GM23338 (cell line): Measurements from ENCODE around the gene BORCS8. TPM values are rescaled to one million over a fixed set of nuclear protein-coding genes. Genes with fewer than 3 reads are reported as not detected.

Experiments used
- ATAC-seq: fragments of 200-7000 bp; cut with Tn5 transposase; 3 replicates; pipeline ENCODE4 v1.9.1; 2020
- DNase-seq: peaks from one replicate; pipeline ENCODE4 v3.0.0-alpha.2; 2015; ENCODE audit warnings: low spot score
- H2AFZ ChIP-seq: fragments of 200-600 bp; sonication (generic); 2 replicates; pipeline ENCODE4 v1.8.0; 2016; ENCODE audit warnings: antibody characterized with exemption, mild to moderate bottlenecking, moderate library complexity
- H3F3A ChIP-seq: fragments of 200-600 bp; sonication (generic); replicated peaks from 2 replicates; pipeline ENCODE4 v1.8.0; 2017; ENCODE audit warnings: antibody characterized with exemption, mixed run types, low read depth
- H3K27ac ChIP-seq: fragments of 200-600 bp; sonication (generic); 2 replicates; pipeline ENCODE4 v1.6.1; 2016; ENCODE audit warnings: low read depth
- H3K27me3 ChIP-seq: fragments of 200-600 bp; sonication (generic); 2 replicates; pipeline ENCODE4 v1.8.0; 2016; ENCODE audit warnings: mild to moderate bottlenecking, mixed run types, moderate library complexity; ENCODE audit not compliant: insufficient read depth
- H3K36me3 ChIP-seq: fragments of 200-600 bp; sonication (generic); 2 replicates; pipeline ENCODE4 v1.8.0; 2016; ENCODE audit warnings: mild to moderate bottlenecking; ENCODE audit not compliant: insufficient read depth
- H3K4me1 ChIP-seq: fragments of 200-600 bp; sonication (generic); 2 replicates; pipeline ENCODE4 v1.8.0; 2016; ENCODE audit warnings: mild to moderate bottlenecking, moderate library complexity; ENCODE audit not compliant: insufficient read depth
- H3K4me2 ChIP-seq: fragments of 200-600 bp; sonication (generic); 2 replicates; pipeline ENCODE4 v1.7.1; 2017; ENCODE audit warnings: mixed run types
- H3K4me3 ChIP-seq: fragments of 200-600 bp; sonication (generic); 2 replicates; pipeline ENCODE4 v1.6.1; 2016; ENCODE audit warnings: mixed run types
- H3K79me2 ChIP-seq: fragments of 200-600 bp; sonication (generic); replicated peaks from 2 replicates; pipeline ENCODE4 v1.8.0; 2017; ENCODE audit warnings: mild to moderate bottlenecking; ENCODE audit not compliant: insufficient read depth
- H3K9me2 ChIP-seq: fragments of 200-600 bp; sonication (generic); 2 replicates; pipeline ENCODE4 v1.8.0; 2017; ENCODE audit not compliant: insufficient read depth
- H4K20me1 ChIP-seq: fragments of 200-600 bp; sonication (generic); replicated peaks from 2 replicates; pipeline ENCODE4 v1.8.0; 2017; ENCODE audit warnings: mild to moderate bottlenecking; ENCODE audit not compliant: insufficient read depth
- H3K27ac Mint-ChIP-seq: 2 replicates; pipeline ENCODE4 v1.8.0; 2020; ENCODE audit warnings: inconsistent platforms, mild to moderate bottlenecking, moderate library complexity, mixed read lengths
- H3K27me3 Mint-ChIP-seq: 3 replicates; pipeline ENCODE4 v1.8.0; 2022; ENCODE audit warnings: low read depth, mild to moderate bottlenecking, moderate library complexity, mixed read lengths, inconsistent platforms; ENCODE audit not compliant: insufficient read depth, poor library complexity
- H3K36me3 Mint-ChIP-seq: 3 replicates; pipeline ENCODE4 v1.8.0; 2021; ENCODE audit warnings: low read depth, mild to moderate bottlenecking, inconsistent platforms, moderate library complexity, mixed read lengths
- H3K4me1 Mint-ChIP-seq: 3 replicates; pipeline ENCODE4 v1.8.0; 2020; ENCODE audit warnings: mild to moderate bottlenecking, inconsistent platforms, mixed read lengths
- H3K4me3 Mint-ChIP-seq: 3 replicates; pipeline ENCODE4 v1.8.0; 2021; ENCODE audit warnings: moderate library complexity, mild to moderate bottlenecking, inconsistent platforms, mixed read lengths
- H3K9me3 Mint-ChIP-seq: 3 replicates; pipeline ENCODE4 v1.8.0; 2020; ENCODE audit warnings: moderate library complexity, mild to moderate bottlenecking, inconsistent platforms, mixed read lengths
- CREB1 ChIP-seq: fragments of 250-450 bp; sonication (Bioruptor Pico); IDR thresholded peaks from 2 replicates; pipeline ENCODE4 v1.5.0; 2020; ENCODE audit warnings: low read depth, mild to moderate bottlenecking, moderate library complexity
- EZH2 ChIP-seq: fragments of 200-600 bp; sonication (generic); IDR thresholded peaks from one replicate; pipeline ENCODE4 v1.8.0; 2017; ENCODE audit warnings: antibody characterized with exemption, mild to moderate bottlenecking, low read depth; ENCODE audit not compliant: unreplicated experiment
- EZH2phosphoT487 ChIP-seq: fragments of 200-600 bp; sonication (generic); IDR thresholded peaks from one replicate; pipeline ENCODE4 v1.8.1; 2018; ENCODE audit warnings: antibody characterized with exemption; ENCODE audit not compliant: unreplicated experiment
- JUNB ChIP-seq: IDR thresholded peaks from one replicate; pipeline ENCODE4 v1.6.1; 2016; ENCODE audit warnings: antibody characterized with exemption; ENCODE audit not compliant: unreplicated experiment
- NANOG ChIP-seq: IDR thresholded peaks from 2 replicates; pipeline ENCODE4 v1.6.1; 2016; ENCODE audit warnings: antibody characterized with exemption, borderline replicate concordance
- POLR2AphosphoS5 ChIP-seq: IDR thresholded peaks from 2 replicates; pipeline ENCODE4 v1.6.1; 2016; ENCODE audit warnings: antibody characterized with exemption, low read depth
- STAT1 ChIP-seq: IDR thresholded peaks from one replicate; pipeline ENCODE4 v1.6.1; 2016; ENCODE audit warnings: antibody characterized with exemption; ENCODE audit not compliant: unreplicated experiment
- ZNF114 ChIP-seq: fragments of 250-450 bp; sonication (Bioruptor Pico); IDR thresholded peaks from 2 replicates; pipeline ENCODE4 v1.5.0; 2020; ENCODE audit warnings: mild to moderate bottlenecking, moderate library complexity
- ZNF331 ChIP-seq: fragments of 250-450 bp; sonication (Bioruptor Pico); IDR thresholded peaks from 2 replicates; pipeline ENCODE4 v1.5.0; 2020; ENCODE audit warnings: low read depth, mild to moderate bottlenecking, moderate library complexity
- polyA plus RNA-seq: library from polyadenylated mRNA; unstranded; fragments of >200 nt; fragmentation: Nextera tagmentation; extraction: Ambion mirVana; gene quantifications from 2 replicates; pipeline ENCODE4 v1.2.1, GENCODE V29; 2016
- total RNA-seq: library from RNA; depleted of rRNA; stranded (reverse); fragments of >200 nt; shearing (Covaris generic); gene quantifications from 2 replicates; pipeline ENCODE4 v1.2.3, GENCODE V29; 2014
- TF ChIP-seq, protein P1 (sequence below): fragments of 250-450 bp; sonication (Bioruptor Pico); IDR thresholded peaks from 2 replicates; pipeline ENCODE4 v1.5.0; 2020; ENCODE audit warnings: mild to moderate bottlenecking, moderate library complexity
- TF ChIP-seq, protein P2 (sequence below): IDR thresholded peaks from 2 replicates; pipeline ENCODE4 v1.6.1; 2016; ENCODE audit warnings: antibody characterized with exemption
- TF ChIP-seq, protein P3 (sequence below), 2 experiments: fragments of 200-600 bp in 1 of 2; sonication (generic) in 1 of 2; conservative IDR thresholded peaks; 2 replicates each; pipeline versions ENCODE4 v1.5.1 to v1.6.1; 2016 to 2017; ENCODE audit warnings: antibody characterized with exemption in 2 of 2, low read depth in 2 of 2, mild to moderate bottlenecking in 2 of 2, moderate library complexity in 1 of 2
- TF ChIP-seq, protein P4 (sequence below): IDR thresholded peaks from one replicate; pipeline ENCODE4 v1.6.1; 2018; ENCODE audit warnings: antibody characterized with exemption; ENCODE audit not compliant: unreplicated experiment

Gene BORCS8
- total and polyA plus RNA-seq, 2 experiments from 2014 or later = 15.1 to 18.8 TPM

DNA sequence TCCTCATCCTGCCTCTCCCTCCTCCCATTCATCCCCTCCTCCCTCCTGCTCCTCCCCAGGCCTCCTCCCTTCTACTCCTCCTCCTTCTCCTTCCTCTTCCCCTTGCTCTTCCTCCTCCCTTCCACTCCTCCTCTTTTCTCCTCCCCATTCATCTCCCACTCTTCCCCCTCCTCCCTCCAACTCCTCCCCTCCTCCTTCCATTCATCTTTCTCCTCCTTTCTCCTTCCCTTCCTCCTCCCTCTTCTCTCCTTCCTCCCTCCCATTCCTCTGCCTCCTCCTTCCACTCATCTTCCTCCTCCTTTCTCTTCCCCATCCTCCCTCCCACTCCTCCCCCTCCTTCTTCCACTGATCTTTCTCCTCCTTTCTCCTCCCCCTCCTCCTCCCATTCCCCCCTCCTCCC, 47.7 kb upstream of the BORCS8 start:
- Histone ChIP-seq H2AFZ (no peak overlapping the region), H3F3A (no peaks in the 10 kb centered on the region), H3K4me1 (no peaks in the 10 kb centered on the region), H3K4me2 (no peak overlapping the region), H3K27me3 (no peaks in the 10 kb centered on the region), H4K20me1 (no peaks in the 10 kb centered on the region), H3K79me2 (no peaks in the 10 kb centered on the region), H3K27ac (no peak overlapping the region), H3K4me3 (no peak overlapping the region), H3K9me2 (peaks cover 4% of the 10 kb centered on the region; the same call in 1 of the 2 replicates), H3K36me3 (no peaks in the 10 kb centered on the region)
- no peaks in the 10 kb centered on the region for H3K4me1 Mint-ChIP-seq
- DNase-seq = no peak
- H3K27me3 Mint-ChIP-seq = peaks cover 7% of the 10 kb centered on the region
- H3K4me3 Mint-ChIP-seq = no peak overlapping the region
- H3K27ac Mint-ChIP-seq = no peak overlapping the region
- no peak for TF ChIP-seq ZNF331
- TF ChIP-seq CREB1 = no peak
- TF ChIP-seq NANOG = no peak
- TF ChIP-seq EZH2 = no peak
- TF ChIP-seq JUNB = no peak
- TF ChIP-seq ZNF114 (CRISPR knock-in tag) = no peak
- TF ChIP-seq, protein P1, sequence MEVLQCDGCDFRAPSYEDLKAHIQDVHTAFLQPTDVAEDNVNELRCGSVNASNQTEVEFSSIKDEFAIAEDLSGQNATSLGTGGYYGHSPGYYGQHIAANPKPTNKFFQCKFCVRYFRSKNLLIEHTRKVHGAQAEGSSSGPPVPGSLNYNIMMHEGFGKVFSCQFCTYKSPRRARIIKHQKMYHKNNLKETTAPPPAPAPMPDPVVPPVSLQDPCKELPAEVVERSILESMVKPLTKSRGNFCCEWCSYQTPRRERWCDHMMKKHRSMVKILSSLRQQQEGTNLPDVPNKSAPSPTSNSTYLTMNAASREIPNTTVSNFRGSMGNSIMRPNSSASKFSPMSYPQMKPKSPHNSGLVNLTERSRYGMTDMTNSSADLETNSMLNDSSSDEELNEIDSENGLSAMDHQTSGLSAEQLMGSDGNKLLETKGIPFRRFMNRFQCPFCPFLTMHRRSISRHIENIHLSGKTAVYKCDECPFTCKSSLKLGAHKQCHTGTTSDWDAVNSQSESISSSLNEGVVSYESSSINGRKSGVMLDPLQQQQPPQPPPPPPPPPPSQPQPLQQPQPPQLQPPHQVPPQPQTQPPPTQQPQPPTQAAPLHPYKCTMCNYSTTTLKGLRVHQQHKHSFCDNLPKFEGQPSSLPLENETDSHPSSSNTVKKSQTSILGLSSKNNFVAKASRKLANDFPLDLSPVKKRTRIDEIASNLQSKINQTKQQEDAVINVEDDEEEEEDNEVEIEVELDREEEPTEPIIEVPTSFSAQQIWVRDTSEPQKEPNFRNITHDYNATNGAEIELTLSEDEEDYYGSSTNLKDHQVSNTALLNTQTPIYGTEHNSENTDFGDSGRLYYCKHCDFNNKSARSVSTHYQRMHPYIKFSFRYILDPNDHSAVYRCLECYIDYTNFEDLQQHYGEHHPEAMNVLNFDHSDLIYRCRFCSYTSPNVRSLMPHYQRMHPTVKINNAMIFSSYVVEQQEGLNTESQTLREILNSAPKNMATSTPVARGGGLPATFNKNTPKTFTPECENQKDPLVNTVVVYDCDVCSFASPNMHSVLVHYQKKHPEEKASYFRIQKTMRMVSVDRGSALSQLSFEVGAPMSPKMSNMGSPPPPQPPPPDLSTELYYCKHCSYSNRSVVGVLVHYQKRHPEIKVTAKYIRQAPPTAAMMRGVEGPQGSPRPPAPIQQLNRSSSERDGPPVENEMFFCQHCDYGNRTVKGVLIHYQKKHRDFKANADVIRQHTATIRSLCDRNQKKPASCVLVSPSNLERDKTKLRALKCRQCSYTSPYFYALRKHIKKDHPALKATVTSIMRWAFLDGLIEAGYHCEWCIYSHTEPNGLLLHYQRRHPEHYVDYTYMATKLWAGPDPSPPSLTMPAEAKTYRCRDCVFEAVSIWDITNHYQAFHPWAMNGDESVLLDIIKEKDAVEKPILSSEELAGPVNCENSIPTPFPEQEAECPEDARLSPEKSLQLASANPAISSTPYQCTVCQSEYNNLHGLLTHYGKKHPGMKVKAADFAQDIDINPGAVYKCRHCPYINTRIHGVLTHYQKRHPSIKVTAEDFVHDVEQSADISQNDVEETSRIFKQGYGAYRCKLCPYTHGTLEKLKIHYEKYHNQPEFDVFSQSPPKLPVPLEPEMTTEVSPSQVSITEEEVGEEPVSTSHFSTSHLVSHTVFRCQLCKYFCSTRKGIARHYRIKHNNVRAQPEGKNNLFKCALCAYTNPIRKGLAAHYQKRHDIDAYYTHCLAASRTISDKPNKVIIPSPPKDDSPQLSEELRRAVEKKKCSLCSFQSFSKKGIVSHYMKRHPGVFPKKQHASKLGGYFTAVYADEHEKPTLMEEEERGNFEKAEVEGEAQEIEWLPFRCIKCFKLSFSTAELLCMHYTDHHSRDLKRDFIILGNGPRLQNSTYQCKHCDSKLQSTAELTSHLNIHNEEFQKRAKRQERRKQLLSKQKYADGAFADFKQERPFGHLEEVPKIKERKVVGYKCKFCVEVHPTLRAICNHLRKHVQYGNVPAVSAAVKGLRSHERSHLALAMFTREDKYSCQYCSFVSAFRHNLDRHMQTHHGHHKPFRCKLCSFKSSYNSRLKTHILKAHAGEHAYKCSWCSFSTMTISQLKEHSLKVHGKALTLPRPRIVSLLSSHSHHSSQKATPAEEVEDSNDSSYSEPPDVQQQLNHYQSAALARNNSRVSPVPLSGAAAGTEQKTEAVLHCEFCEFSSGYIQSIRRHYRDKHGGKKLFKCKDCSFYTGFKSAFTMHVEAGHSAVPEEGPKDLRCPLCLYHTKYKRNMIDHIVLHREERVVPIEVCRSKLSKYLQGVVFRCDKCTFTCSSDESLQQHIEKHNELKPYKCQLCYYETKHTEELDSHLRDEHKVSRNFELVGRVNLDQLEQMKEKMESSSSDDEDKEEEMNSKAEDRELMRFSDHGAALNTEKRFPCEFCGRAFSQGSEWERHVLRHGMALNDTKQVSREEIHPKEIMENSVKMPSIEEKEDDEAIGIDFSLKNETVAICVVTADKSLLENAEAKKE (CRISPR knock-in tag) = no peak
- TF ChIP-seq STAT1 = no peak
- no peak for TF ChIP-seq EZH2phosphoT487
- TF ChIP-seq POLR2AphosphoS5 = no peak
- TF ChIP-seq, protein P2, sequence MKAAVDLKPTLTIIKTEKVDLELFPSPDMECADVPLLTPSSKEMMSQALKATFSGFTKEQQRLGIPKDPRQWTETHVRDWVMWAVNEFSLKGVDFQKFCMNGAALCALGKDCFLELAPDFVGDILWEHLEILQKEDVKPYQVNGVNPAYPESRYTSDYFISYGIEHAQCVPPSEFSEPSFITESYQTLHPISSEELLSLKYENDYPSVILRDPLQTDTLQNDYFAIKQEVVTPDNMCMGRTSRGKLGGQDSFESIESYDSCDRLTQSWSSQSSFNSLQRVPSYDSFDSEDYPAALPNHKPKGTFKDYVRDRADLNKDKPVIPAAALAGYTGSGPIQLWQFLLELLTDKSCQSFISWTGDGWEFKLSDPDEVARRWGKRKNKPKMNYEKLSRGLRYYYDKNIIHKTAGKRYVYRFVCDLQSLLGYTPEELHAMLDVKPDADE = no peak
- TF ChIP-seq, protein P3, sequence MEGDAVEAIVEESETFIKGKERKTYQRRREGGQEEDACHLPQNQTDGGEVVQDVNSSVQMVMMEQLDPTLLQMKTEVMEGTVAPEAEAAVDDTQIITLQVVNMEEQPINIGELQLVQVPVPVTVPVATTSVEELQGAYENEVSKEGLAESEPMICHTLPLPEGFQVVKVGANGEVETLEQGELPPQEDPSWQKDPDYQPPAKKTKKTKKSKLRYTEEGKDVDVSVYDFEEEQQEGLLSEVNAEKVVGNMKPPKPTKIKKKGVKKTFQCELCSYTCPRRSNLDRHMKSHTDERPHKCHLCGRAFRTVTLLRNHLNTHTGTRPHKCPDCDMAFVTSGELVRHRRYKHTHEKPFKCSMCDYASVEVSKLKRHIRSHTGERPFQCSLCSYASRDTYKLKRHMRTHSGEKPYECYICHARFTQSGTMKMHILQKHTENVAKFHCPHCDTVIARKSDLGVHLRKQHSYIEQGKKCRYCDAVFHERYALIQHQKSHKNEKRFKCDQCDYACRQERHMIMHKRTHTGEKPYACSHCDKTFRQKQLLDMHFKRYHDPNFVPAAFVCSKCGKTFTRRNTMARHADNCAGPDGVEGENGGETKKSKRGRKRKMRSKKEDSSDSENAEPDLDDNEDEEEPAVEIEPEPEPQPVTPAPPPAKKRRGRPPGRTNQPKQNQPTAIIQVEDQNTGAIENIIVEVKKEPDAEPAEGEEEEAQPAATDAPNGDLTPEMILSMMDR (conservative IDR thresholded peaks at IDR 0.05; ENCODE audit: low read depth in 2 of 2) = no peak
- TF ChIP-seq, protein P4, sequence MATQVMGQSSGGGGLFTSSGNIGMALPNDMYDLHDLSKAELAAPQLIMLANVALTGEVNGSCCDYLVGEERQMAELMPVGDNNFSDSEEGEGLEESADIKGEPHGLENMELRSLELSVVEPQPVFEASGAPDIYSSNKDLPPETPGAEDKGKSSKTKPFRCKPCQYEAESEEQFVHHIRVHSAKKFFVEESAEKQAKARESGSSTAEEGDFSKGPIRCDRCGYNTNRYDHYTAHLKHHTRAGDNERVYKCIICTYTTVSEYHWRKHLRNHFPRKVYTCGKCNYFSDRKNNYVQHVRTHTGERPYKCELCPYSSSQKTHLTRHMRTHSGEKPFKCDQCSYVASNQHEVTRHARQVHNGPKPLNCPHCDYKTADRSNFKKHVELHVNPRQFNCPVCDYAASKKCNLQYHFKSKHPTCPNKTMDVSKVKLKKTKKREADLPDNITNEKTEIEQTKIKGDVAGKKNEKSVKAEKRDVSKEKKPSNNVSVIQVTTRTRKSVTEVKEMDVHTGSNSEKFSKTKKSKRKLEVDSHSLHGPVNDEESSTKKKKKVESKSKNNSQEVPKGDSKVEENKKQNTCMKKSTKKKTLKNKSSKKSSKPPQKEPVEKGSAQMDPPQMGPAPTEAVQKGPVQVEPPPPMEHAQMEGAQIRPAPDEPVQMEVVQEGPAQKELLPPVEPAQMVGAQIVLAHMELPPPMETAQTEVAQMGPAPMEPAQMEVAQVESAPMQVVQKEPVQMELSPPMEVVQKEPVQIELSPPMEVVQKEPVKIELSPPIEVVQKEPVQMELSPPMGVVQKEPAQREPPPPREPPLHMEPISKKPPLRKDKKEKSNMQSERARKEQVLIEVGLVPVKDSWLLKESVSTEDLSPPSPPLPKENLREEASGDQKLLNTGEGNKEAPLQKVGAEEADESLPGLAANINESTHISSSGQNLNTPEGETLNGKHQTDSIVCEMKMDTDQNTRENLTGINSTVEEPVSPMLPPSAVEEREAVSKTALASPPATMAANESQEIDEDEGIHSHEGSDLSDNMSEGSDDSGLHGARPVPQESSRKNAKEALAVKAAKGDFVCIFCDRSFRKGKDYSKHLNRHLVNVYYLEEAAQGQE = no peak
- H3K36me3 Mint-ChIP-seq = peaks cover 9% of the 10 kb centered on the region; the same call in 2 of the 3 replicates
- peaks cover 17% of the 10 kb centered on the region for H3K9me3 Mint-ChIP-seq
- no peak for ATAC-seq
